ENCODE results near the gene HAUS7.

Gene HAUS7

DNA sequence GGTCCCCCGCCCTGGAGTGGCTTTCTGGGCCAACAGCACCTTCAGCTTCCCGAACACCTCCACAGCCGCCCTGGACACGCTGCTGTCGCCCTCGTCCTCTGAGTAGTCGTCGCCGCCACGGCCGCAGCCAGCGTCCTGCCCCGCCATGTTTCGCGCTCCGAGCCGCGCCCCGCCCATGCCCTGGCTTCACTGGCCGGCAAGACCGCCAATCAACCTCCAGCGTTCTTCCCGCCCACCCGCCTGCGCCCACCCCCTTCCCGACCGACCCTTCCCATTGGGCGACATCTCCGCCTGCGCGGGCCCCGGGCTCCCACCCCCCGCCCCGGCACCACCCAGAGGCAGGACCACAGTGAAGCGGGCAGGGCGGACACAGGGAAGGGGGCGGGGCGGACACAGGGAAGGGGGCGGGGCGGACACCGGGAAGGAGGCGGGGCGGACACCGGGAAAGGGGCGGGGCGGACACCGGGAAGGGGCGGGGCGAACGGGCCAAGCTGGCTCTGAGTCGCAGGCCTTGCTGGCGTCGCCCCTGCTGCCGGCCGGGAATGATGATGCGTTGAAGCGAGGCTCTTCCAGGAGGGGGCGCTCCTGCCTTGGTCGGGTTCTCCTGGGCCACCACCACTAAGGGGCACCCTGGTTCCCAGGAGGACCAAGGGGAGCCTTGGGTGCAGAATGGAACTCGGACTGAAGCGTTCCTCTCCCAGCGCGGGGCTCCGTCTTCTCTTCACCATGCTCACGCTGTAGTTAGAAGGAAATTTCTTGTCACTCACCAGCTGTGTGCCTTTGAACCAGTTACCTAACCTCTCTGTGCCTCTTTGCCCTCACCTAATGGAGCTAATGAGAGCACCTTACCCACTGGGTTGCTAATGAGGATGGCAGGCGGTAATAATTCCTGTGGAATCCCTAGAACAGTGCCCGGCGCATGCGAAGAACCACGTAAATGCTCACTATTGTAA, at the start of gene HAUS7:
Gene HAUS7, minus strand, starts transcription at position 166 of the 953 bp plus-strand sequence. Its CDS starts 19 bp downstream, at position 147.
- peak; percentile 66 to 80 for DNase-seq

DNA sequence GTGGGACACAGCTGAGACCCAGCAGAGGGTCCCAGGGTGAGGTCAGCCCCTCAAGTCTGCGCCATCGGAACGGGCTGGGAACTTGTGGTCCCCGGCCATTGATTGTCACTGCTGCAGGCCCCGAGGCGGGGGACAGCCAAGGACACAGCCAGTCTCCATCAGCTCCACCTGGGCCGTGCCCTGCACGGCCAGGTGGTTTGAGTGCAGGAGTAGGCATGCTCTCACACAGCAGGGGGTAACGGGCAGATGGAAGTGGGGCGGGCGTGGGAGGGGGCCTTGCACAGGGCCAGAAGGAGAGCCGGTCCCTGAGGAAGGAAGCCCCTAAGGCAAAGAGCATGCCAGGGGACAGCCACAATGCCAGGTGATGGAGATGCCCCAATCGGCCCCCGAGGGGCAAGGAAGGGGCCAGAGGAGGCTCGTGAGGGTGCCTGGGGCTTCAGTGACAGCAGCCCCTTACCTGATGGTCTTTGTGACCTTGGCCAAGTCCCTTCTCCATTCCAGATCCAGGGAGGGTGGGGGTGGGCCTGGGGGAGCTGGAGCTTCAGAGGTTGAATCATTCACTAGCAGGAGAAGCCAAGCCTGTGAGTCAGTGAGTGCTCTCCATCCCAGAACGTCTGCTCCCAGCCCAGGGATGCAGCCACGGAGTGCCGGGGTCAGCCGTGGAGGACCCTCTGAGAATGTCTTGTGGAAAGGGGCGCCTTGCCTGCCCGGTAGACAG, 49.4 kb upstream of the HAUS7 start:
- no peak for DNase-seq

DNA sequence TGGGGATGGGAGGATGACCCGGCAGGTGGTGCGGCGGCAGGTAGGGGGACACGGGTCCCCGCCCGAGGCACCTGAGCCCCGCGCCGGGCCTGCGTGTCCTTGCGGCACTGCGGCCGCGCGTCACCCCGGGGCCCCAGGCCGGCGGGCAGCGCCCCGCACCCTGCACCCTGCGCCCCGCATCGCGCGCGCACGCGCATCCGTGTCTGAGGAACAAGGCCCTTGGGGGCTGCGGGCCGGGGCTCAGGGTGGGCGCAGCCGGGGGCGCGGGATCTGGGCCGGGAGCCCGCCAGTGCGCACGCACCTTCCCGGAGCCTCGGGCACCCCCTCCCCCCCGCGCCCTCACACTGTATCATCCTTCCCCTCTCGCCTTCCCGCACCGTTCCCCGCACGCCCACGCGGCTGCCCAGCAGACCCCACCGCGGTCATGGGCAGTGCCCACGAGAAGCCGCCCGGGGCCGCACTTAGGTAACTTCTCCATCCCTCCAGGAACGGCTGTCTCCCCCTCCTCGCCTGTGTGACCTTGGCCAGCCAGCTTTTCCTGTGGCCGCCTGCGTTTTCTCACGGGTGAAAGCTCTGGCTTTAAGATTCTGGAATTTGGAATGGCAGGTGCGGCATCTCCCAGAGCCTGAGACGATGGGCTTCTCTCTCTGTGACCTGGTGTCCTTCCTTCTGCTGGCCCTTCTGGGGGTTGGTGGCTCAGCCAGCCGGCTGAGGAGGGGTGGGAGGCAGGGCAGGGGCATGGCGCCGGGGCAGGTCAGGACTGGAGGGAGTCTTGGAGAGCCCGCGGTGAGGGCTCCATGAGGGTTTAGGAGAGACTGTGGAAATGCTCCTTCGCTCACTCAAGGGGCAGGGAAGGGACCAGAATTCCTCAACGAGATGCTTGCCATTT, 47.8 kb upstream of the HAUS7 start:
- no peak for DNase-seq

DNA sequence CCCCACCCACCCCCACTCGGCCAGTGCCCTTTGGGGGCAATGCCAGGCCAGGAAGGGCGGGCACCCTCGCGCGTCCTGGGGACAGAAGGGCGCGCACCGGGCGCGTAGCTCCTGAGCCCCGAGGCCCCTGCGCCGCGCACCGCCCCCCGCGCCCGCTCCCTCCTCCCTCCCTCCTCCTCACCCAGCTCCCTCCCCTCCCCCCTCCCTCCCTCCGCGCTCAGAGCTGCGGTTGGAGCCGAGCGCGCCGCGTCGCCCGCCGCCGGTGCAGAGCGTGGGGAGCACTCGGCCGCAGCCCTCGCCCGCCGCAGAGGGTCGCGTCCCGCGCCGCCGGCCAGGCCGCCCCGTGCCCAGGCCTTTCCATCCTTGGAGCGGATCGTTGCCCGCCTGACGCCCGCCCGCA, 47.0 kb upstream of the HAUS7 start, which contains the start of gene ATP2B3:
Gene ATP2B3, plus strand, starts transcription at position 220 of the 400 bp plus-strand sequence. CDS start 18,606 bp downstream, outside the sequence.
- no peak for DNase-seq

DNA sequence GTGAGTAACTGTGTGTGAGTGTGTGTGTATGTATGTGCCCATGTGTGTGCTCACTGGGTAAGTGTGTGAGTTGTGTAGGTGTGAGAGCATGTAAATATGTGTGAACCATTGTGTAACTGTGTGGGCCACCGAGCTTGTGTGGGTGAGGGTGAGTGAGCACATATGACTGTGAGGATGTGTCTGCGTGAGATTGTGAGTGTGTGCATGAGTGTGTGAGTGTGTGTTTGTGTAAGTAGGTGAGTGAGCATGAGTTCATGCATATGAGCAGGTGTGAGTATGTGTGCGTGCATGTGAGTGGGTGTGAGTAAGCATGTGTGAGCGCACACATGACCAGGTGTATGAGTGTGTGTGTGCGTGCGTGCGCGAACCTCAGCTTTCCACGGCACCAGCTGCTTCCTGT, 45.7 kb upstream of the HAUS7 start:
- no peak for DNase-seq

DNA sequence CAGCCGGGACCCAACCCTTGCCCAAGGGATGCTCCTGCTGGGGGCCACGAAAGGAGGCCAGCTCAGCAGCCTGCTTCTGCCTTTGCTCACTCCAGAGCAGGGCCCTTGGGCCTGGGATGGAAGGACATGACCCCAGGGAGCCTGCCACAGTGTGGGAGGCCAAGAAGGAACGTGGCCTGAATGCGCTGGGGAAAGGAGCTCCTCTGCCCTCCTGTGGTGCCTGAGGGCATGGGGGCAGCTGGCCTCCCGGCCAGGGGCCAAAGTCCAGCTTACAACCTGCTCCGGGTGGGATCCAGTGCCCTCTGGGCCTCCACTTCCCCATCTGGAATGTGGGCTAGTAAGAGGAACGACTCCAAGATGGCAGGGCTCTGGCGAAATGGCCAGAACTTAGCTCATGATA, 45.1 kb upstream of the HAUS7 start:
- DNase-seq = no peak

DNA sequence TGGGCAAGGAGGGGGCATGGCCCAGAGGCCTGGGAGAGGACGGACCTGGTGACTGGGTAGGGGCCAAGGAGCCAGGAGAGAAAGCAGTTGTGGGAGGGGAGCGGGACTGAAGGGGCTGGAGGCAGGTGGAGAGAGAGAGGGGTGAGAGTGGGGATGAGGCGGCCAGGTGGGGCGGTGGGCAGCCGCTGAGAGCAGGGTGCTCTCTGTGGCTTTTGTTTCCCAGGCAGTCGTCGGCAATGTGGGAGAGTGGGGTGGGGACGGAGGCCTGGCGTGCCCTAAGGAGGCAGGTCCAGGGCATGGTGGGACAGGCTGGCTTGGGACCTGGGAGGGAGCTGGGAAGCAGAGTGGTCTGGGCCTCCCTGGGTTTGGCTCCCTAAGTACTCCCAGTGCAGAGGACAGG, 43.9 kb upstream of the HAUS7 start:
- no peak for DNase-seq

DNA sequence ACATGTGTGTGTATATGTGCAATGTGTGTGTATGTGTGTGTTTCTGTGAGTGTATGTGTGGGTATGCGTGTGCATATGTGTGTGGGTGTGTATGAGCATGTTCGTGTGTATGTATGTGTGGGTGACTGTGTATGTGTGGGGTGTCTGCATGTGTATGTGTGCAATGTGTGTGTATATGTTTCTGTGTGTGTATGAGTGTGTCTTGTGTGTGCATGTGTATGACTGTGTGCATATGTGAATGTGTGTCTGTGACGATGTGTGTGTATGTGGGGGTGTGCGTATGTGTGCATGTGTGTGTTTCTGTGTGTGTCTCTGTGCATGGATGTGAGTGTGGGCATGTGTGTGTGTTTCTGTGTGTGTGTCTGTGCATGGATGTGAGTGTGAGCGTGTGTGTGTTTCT, 42.9 kb upstream of the HAUS7 start:
- no peak for DNase-seq

DNA sequence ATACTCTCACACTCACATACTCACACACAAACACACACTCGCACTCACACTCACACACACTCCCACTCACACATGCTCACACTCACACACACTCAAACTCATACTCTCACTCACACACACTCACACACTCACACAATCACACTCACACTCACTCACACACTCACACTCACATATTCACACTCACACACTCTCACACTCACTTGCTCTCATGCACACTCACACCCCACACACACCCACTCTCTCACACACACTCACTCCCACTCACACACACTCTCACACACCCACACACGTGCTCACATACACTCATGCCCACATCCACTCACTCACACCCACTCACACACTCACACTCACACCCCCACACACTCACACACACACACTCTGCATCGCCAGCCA, 42.1 kb upstream of the HAUS7 start:
- DNase-seq = no peak

DNA sequence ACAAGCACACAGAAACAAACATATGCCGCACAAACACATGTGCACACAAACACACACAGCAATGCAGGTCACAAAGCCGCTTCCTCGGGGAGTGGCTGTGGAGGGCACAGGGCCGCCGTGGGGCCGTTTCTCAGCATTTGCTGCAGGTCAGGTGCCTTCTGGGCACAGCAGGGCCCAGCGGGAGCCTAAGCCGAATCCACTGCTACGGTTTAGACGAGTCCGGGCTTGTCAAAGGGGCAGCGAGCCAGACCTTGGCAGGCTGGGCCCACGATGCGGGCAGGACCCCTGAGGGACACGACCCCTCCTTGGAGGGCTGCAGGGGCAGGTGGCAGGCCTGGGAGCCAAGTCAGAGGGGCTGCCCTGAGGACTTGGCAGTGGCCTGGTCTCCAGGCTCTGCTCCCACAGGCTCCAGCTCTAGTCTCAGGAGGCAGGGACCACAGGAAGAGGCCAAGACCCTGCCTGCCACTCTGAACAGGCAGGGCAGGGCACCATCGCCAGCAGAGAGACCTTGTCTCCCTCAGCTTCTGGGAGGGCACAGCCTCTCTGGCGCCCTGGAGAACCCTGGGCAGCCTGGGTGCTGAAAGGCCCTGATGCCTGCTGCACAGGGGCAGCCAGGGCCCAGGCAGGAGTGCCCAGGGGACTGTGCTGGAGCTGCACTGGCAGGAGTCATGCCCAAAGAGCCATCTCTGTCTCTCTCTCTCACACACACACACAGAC, 41.6 kb upstream of the HAUS7 start:
- DNase-seq = no peak

DNA sequence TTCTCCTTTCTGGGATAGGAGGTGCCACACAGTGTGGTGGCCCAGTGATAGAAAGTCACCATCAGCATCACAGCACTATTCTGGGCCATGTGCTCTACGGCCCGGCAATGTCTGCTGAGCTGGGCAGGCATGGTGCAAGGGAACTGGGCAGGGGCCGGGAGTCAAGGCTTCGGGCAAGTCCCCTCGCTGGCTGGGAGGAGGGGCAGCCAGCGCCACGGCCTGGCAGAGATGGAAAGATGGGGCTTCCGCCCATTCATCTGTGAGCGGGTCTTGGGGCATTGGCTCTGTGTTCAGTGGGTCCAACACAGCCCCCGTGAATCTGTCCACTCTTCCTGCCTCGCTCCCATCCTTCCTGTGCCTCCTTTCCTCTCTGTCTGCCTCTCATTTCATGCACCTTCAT, 40.0 kb upstream of the HAUS7 start:
- DNase-seq = no peak

DNA sequence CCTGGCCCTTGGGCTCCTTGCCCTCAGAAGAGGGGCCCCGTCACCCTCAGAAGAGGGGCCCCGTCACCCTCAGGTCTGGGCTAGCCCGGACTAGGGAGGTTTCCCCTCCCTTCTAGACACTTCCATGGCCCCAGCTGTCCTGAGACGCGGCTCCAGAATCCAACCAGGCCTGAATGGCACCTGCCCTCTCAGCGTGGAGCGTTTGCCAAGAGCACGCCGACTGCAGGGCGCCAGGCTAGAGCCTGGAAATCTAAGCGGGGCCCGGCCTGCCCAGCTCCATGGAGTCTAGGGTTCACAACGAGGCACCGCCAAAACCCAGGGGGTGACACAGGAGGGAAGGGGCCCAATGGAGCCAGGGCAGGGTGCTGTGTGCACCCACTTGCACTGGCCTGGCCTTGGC, 39.2 kb upstream of the HAUS7 start:
- no peak for DNase-seq

DNA sequence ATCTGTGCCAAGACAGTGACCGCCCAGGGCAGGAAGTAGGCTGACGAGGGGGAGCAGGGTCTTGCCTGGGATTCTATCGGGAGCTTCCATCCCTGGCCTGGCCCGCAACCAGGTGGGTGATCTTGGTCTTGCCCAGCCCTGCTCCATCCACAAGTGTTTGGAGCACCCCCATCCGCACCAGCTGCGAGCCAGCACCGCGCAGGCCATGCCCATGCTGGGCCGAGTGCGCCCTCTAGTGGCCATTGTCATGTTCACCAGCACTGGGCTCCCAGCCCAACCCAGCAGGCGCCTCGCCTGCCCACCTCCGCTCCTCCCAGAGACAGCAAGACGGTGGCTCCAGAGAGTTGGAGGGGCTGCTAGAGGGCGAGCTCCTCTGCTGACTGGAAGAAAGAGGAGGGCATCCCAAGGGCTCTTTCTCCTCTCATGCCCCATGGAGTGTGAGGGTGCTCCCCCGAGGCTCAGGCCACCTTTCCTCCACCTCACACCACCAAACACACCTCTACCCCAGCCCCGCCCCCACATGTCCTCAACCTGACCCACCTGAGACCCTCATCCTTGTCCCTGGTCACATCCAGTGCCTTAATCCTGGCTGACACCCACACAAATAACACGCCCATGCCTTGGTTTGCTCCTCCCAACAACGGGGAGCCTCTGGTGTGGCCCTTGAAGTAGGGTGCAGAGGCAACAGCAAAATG, 37.3 kb upstream of the HAUS7 start:
- DNase-seq = peak; percentile 55 to 69

DNA sequence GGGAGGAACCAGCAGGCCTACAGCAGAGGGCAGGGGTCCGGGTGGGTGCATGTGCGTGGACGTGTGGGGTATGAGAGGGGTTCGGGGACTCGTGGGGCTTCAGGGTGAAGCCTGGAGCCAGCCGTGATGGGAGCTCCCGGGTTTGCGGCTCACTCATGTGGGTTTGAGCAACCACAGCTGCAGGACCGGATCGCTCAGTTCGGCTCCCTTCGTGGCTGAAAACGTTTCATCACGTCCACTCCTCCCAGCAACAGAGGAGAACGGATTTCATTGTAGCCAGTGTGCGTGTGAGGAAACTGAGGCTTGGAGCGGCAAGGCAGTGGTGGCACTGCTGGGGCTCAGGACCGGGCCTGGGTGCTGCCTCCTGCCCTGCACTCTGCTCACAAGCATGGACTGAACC, 35.0 kb upstream of the HAUS7 start:
- no peak for DNase-seq

DNA sequence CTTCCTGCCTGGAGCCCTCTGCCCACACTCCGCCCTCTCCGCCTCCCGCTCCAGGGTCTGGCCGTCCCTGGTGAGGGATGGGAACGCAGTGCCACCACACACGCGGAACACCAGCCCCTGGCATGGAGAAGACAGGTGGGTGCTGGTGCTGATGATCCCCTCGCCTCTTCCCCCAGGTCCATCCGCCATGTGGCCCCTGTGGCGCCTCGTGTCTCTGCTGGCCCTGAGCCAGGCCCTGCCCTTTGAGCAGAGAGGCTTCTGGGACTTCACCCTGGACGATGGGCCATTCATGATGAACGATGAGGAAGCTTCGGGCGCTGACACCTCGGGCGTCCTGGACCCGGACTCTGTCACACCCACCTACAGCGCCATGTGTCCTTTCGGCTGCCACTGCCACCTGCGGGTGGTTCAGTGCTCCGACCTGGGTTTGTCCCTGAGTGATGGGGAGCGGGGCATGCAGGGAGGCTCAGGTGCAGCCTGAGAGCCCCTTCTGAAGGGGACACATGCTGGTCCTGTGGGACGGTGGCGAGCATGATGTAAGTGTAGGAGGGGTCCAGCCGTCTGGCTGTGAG, 34.2 kb upstream of the HAUS7 start:
- DNase-seq = no peak

DNA sequence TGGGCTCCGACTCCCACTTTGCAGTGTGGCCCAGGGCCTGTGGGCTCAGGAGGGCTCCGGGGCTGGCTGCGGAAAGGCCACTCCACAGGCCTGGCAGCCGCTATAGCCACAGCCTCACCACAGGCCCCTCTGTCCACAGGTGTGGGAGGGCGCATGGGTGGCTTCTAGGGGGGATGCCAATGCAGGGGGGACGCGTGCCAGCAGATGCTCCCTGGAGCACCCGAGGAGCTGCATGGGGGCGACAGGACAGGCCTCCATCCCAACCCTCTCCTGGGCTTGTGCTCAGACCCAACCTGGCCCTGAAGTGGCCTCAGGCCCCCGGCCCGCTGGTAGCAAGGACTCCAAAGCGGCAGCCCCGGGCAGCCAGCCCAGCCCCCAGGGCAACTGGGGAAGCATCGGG, 32.4 kb upstream of the HAUS7 start:
- DNase-seq = no peak

DNA sequence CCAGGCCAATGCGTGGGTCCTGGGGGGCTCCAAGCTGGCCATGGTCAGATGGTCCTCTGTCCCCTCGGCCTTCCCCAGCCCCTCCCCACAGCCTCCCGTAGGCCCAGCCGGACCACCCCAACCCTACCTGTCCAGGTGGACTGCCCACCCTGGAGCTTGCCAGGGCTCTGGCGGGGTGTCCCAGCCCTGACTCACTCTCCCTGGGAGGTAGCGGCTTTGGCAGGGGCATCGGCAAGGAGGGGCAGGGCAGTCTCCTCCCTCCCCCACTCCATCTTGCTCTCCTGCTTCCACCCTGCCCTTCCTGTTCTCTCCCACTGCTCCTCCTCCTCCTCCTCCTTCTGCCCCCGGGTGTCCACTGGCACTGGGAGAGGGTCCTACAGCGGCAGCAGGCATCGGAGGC, 31.8 kb upstream of the HAUS7 start:
- DNase-seq = no peak

DNA sequence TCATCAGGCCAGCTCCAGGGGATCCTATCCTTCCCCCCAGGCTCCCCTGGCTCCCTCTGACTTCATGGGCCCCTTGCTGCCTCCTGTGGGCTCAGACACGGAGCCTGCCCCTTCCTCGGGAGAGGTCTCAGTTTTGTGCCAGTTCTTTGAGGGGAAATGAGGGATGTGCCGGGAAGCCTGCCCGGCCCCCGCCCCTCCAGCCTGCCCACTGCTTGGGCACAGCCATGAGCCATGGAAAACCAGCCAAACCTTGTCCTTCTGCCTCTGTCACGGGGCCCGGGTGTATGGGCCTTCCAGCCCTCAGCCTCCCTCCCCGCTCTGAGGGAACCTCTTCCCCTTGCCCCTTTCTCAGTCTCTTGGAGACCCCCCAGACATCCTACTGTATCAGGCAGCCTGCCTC, 31.2 kb upstream of the HAUS7 start:
- DNase-seq = no peak

DNA sequence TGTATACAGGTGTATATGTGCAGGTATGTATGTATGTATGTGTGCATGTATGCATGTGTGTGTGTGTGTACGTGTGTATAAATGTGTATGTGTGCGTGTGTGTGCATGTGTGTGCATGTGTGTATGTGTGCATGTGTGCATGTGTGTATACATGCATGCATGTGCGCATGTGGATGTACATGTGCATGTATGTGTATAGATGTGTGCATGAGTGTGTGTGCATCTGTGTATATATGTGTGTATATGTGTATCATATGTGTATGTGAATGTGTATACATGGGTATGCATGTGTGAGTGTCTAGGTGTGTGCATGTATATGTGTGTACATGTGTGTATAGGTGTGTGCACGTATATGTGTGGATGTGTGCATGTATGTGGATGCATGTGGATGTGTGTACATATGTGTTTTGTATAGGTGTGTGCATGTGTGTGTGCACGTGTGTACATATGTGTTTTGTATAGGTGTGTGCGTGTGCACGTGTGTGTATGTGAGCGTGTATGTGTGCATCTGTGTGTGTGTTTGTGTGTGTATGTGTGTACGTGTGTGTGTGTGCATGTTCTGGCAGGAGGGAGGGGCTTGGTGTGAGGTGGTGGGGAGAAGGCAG, 30.4 kb upstream of the HAUS7 start:
- DNase-seq = no peak

DNA sequence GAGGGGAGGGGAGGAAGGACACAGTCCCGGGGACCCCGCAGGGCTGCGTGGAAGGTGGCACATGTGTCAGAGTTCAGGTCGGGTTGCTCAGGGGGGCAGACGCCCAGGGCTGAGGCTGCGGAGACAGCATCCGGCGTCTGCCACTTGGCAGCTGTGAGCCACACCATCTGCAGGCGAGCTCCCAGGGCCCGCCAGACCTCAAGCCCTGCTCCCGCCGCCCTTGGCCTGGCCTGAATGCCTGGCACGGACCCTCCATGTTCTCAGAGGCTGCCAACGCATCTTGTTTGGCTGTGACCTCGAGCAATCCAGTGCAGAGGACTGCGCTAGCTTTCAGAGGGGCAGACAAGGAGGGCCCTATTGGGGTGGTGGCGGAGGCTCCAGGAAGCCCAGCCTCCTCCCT, 29.5 kb upstream of the HAUS7 start:
- DNase-seq = no peak

DNA sequence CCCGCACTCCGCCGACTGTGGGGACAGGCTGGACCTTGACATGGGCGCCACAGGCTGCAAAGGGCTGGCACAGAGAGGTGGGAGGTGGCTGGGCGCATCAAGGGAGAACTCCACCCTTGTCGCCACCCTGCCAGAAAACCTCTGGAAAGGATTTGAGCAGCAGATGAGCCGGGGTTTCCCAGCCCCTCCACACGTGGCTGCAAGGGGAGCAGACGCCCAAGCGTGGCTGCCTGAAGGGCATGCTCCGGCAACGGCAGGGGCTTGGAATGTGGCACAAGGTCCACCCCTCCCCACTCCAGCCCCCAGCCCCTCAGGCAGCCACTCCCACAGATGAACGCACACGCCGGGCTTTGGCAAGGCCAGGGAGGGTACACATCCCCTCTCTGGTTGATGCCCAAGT, 29.0 kb upstream of the HAUS7 start:
- no peak for DNase-seq
